Karpas-422 (cell line): ENCODE data around the gene CSNK2B. TPM values are rescaled to one million over a fixed set of nuclear protein-coding genes. Genes with fewer than 3 reads are reported as not detected.

Source experiments
- DNase-seq: peaks from one replicate; pipeline ENCODE4 v3.0.0-alpha.2; 2015
- H2AFZ ChIP-seq: fragments of 200-600 bp; sonication (generic); 2 replicates; pipeline ENCODE4 v1.6.1; 2014; ENCODE audit warnings: antibody characterized with exemption, low read length, mixed read lengths
- H3K27ac ChIP-seq: fragments of 200-600 bp; sonication (generic); 2 replicates; pipeline ENCODE4 v1.5.1; 2014; ENCODE audit warnings: mild to moderate bottlenecking, low read length, moderate library complexity
- H3K27me3 ChIP-seq: fragments of 200-600 bp; sonication (generic); 2 replicates; pipeline ENCODE4 v1.6.1; 2014; ENCODE audit warnings: low read length, mixed read lengths
- H3K36me3 ChIP-seq: fragments of 200-600 bp; sonication (generic); 2 replicates; pipeline ENCODE4 v1.6.1; 2014; ENCODE audit warnings: low read length, mixed read lengths; ENCODE audit not compliant: insufficient read depth
- H3K4me1 ChIP-seq: fragments of 200-600 bp; sonication (generic); 2 replicates; pipeline ENCODE4 v1.6.1; 2014; ENCODE audit warnings: mild to moderate bottlenecking, low read length, mixed read lengths
- H3K4me2 ChIP-seq: fragments of 200-600 bp; sonication (generic); 2 replicates; pipeline ENCODE4 v1.6.1; 2014; ENCODE audit warnings: low read length, low read depth, mild to moderate bottlenecking; ENCODE audit not compliant: poor library complexity, severe bottlenecking
- H3K4me3 ChIP-seq: fragments of 200-600 bp; sonication (generic); 2 replicates; pipeline ENCODE4 v1.5.1; 2014; ENCODE audit warnings: mild to moderate bottlenecking, antibody characterized with exemption, low read length, mixed read lengths
- H3K79me2 ChIP-seq: fragments of 200-600 bp; sonication (generic); 2 replicates; pipeline ENCODE4 v1.6.1; 2014; ENCODE audit warnings: mild to moderate bottlenecking, low read length, mixed read lengths
- H3K9ac ChIP-seq: fragments of 200-600 bp; sonication (generic); 2 replicates; pipeline ENCODE4 v1.6.0; 2014; ENCODE audit warnings: low read length
- H3K9me2 ChIP-seq: fragments of 200-600 bp; sonication (generic), shearing (Covaris generic); replicated peaks from 2 replicates; pipeline ENCODE4 v1.6.0; 2014; ENCODE audit warnings: mild to moderate bottlenecking, low read length, moderate library complexity; ENCODE audit not compliant: insufficient read depth
- H3K9me3 ChIP-seq: fragments of 300-700, 200-600 bp; sonication (generic); 2 replicates; pipeline ENCODE4 v1.6.1; 2014; ENCODE audit warnings: low read length, mixed read lengths
- H4K20me1 ChIP-seq: fragments of 200-600 bp; sonication (generic); 2 replicates; pipeline ENCODE4 v1.6.1; 2014; ENCODE audit warnings: mild to moderate bottlenecking, antibody characterized with exemption, low read length, low read depth; ENCODE audit not compliant: insufficient read depth
- total RNA-seq: library from RNA; depleted of rRNA; stranded (reverse); fragments of >200 nt; shearing (Covaris generic); gene quantifications from 2 replicates; pipeline ENCODE4 v1.2.3, GENCODE V29; 2014; ENCODE audit warnings: low replicate concordance

CSNK2B gene
- total RNA-seq, 1 experiment from 2014 or later = 212 TPM

- Histone ChIP-seq H2AFZ (no peak overlapping the region), H3K9me3 (no peaks in the 10 kb centered on the region), H3K4me1 (peaks cover 21% of the 10 kb centered on the region), H4K20me1 (peaks cover 40% of the 10 kb centered on the region), H3K4me2 (no peak overlapping the region), H3K79me2 (peaks cover 46% of the 10 kb centered on the region), H3K27me3 (no peaks in the 10 kb centered on the region), H3K27ac (no peak overlapping the region), H3K9ac (no peak overlapping the region), H3K36me3 (peaks cover 69% of the 10 kb centered on the region), H3K4me3 (no peak overlapping the region), H3K9me2 (no peaks in the 10 kb centered on the region)
- no peak for DNase-seq
Measured at GRCh38 chr6:31624070-31624469, 41.8 kb upstream of the CSNK2B start.

GRCh38 chr6:31626952-31627351 lies 38.9 kb upstream of the CSNK2B start:
- peaks cover 10% of the 10 kb centered on the region for H3K4me1 ChIP-seq
- H3K27ac ChIP-seq = no peak overlapping the region
- H3K9ac ChIP-seq = no peak overlapping the region
- H4K20me1 ChIP-seq = peaks cover 43% of the 10 kb centered on the region
- no peak for DNase-seq
- H3K9me2 ChIP-seq = no peaks in the 10 kb centered on the region
- H3K36me3 ChIP-seq = peaks cover 83% of the 10 kb centered on the region
- no peaks in the 10 kb centered on the region for H3K27me3 ChIP-seq
- H3K9me3 ChIP-seq = no peaks in the 10 kb centered on the region
- H3K4me2 ChIP-seq = no peak overlapping the region
- no peak overlapping the region for H2AFZ ChIP-seq
- no peak overlapping the region for H3K4me3 ChIP-seq
- peaks cover 32% of the 10 kb centered on the region for H3K79me2 ChIP-seq

DNA sequence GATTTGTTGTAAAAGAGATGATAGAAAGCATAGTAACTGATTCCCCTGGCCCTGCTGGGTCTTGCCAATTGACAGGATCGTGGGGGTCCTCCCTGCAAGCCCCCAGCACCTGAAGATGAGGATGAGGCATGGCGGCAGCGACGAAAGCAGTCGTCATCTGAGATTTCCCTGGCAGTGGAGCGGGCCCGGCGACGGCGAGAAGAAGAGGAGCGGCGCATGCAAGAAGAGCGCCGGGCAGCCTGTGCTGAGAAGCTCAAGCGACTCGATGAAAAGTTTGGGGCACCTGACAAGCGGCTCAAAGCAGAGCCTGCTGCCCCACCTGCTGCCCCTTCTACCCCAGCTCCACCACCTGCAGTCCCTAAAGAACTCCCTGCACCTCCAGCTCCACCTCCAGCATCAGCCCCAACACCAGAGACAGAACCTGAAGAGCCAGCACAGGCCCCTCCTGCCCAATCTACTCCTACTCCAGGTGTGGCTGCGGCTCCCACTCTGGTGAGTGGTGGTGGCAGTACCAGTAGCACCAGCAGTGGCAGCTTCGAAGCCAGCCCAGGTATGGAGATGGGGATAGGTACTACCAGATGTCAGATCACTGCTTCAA lies 38.1 kb upstream of the CSNK2B start:
- H3K4me3 ChIP-seq = no peak overlapping the region
- no peaks in the 10 kb centered on the region for H3K9me2 ChIP-seq
- H3K9ac ChIP-seq = no peak overlapping the region
- H3K4me1 ChIP-seq = peaks cover 2% of the 10 kb centered on the region
- no peak overlapping the region for H3K4me2 ChIP-seq
- no peak for DNase-seq
- peaks cover 77% of the 10 kb centered on the region for H3K36me3 ChIP-seq
- H3K79me2 ChIP-seq = peaks cover 24% of the 10 kb centered on the region
- H3K27me3 ChIP-seq = no peaks in the 10 kb centered on the region
- H3K9me3 ChIP-seq = no peaks in the 10 kb centered on the region
- no peak overlapping the region for H2AFZ ChIP-seq
- peaks cover 36% of the 10 kb centered on the region for H4K20me1 ChIP-seq
- no peak overlapping the region for H3K27ac ChIP-seq

- Histone ChIP-seq H3K27me3 (no peaks in the 10 kb centered on the region), H2AFZ (no peak overlapping the region), H3K4me1 (peaks cover under 1% of the 10 kb centered on the region), H3K9ac (no peak overlapping the region), H3K79me2 (peaks cover 12% of the 10 kb centered on the region), H3K36me3 (peaks cover 73% of the 10 kb centered on the region), H3K4me3 (no peak overlapping the region), H3K4me2 (no peak overlapping the region), H3K27ac (no peak overlapping the region), H3K9me2 (no peaks in the 10 kb centered on the region), H4K20me1 (peaks cover 35% of the 10 kb centered on the region; the same call in 1 of the 2 replicates), H3K9me3 (no peaks in the 10 kb centered on the region)
- DNase-seq = no peak
Measured at GRCh38 chr6:31629014-31629413, 36.9 kb upstream of the CSNK2B start.

DNA sequence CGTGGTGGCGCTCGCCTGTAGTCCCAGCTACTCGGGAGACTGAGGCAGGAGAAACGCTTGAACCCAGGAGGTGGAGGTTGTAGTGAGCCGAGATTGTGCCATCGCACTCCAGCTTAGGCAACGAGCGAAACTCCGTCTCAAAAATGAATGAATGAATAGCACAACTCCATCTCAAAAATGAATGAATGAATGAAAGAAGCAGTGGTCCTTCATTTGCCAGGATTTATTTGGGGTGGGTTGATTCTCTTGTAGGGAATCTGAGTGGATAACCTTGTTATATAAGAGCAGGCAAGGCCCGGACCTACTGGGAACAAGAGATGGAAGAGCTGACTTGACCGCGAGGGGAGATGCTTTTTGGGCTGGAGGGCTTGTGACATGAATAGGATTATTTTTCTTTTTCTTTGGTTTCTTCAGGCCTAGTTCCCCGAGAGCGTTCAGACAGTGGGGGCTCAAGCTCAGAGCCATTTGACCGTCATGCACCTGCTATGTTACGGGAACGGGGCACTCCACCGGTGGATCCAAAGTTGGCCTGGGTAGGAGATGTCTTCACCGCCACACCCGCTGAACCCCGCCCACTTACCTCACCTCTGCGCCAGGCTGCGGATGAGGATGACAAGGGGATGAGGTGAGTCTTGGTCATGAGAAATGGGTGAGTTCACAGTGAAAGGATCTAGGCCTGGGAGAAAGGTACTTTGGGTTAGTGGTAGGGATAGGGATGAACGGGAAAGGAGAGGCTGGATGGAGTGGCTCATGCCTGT lies 35.5 kb upstream of the CSNK2B start:
- Histone ChIP-seq H3K79me2 (peaks cover 7% of the 10 kb centered on the region), H3K36me3 (peaks cover 73% of the 10 kb centered on the region), H3K4me1 (peaks cover 13% of the 10 kb centered on the region), H3K9ac (no peak overlapping the region), H3K9me2 (no peaks in the 10 kb centered on the region), H3K27me3 (no peaks in the 10 kb centered on the region), H3K27ac (no peak overlapping the region), H3K4me3 (no peak overlapping the region), H3K4me2 (no peak overlapping the region), H3K9me3 (no peaks in the 10 kb centered on the region), H4K20me1 (peaks cover 40% of the 10 kb centered on the region; the same call in 1 of the 2 replicates), H2AFZ (no peak overlapping the region)
- DNase-seq = no peak

- Histone ChIP-seq H3K36me3 (peaks cover 73% of the 10 kb centered on the region), H4K20me1 (peaks cover 37% of the 10 kb centered on the region; the same call in 1 of the 2 replicates), H3K9me3 (no peaks in the 10 kb centered on the region), H3K79me2 (no peaks in the 10 kb centered on the region; the same call in 1 of the 2 replicates), H3K27me3 (no peaks in the 10 kb centered on the region), H3K9ac (no peak overlapping the region), H3K4me2 (no peak overlapping the region), H3K9me2 (no peaks in the 10 kb centered on the region), H3K27ac (no peak overlapping the region), H2AFZ (no peak overlapping the region), H3K4me3 (no peak overlapping the region), H3K4me1 (peaks cover 22% of the 10 kb centered on the region)
- DNase-seq = no peak
Measured at GRCh38 chr6:31631209-31631608, 34.7 kb upstream of the CSNK2B start.

- Histone ChIP-seq H3K4me1 (peaks cover 28% of the 10 kb centered on the region), H3K79me2 (no peaks in the 10 kb centered on the region; the same call in 1 of the 2 replicates), H3K9ac (no peak overlapping the region), H3K36me3 (peaks cover 72% of the 10 kb centered on the region), H2AFZ (no peak overlapping the region), H3K4me3 (no peak overlapping the region), H3K27ac (no peak overlapping the region), H4K20me1 (peaks cover 34% of the 10 kb centered on the region; the same call in 1 of the 2 replicates), H3K4me2 (no peak overlapping the region), H3K27me3 (no peaks in the 10 kb centered on the region), H3K9me3 (no peaks in the 10 kb centered on the region), H3K9me2 (no peaks in the 10 kb centered on the region)
- no peak for DNase-seq
Measured at GRCh38 chr6:31631681-31632278, 34.1 kb upstream of the CSNK2B start.

DNA sequence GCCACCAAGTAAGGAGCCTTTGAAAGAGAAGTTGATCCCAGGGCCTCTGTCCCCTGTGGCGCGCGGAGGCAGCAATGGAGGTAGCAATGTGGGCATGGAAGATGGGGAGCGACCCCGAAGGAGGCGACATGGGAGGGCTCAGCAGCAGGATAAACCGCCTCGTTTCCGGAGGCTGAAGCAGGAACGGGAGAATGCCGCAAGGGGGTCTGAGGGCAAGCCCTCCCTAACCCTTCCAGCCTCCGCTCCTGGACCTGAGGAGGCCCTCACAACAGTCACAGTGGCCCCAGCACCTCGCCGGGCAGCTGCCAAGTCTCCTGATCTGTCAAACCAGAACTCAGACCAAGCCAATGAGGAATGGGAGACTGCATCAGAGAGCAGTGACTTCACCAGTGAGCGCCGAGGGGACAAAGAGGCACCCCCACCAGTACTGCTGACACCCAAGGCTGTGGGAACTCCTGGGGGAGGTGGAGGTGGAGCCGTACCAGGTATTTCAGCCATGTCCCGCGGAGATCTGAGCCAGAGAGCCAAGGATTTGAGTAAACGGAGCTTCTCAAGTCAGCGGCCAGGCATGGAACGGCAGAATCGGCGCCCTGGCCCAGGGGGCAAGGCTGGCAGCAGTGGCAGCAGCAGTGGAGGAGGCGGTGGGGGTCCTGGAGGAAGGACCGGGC lies 33.5 kb upstream of the CSNK2B start:
- Histone ChIP-seq H3K27me3 (no peaks in the 10 kb centered on the region), H3K9me2 (no peaks in the 10 kb centered on the region), H3K79me2 (no peaks in the 10 kb centered on the region; the same call in 1 of the 2 replicates), H3K4me3 (no peak overlapping the region), H4K20me1 (peaks cover 30% of the 10 kb centered on the region; the same call in 1 of the 2 replicates), H3K36me3 (peaks cover 72% of the 10 kb centered on the region), H3K9me3 (no peaks in the 10 kb centered on the region), H2AFZ (no peak overlapping the region), H3K4me1 (peaks cover 34% of the 10 kb centered on the region), H3K9ac (no peak overlapping the region), H3K27ac (no peak overlapping the region), H3K4me2 (no peak overlapping the region)
- DNase-seq = no peak
